ENCODE measurements around the gene TIMM44.

The TIMM44 gene

DNA sequence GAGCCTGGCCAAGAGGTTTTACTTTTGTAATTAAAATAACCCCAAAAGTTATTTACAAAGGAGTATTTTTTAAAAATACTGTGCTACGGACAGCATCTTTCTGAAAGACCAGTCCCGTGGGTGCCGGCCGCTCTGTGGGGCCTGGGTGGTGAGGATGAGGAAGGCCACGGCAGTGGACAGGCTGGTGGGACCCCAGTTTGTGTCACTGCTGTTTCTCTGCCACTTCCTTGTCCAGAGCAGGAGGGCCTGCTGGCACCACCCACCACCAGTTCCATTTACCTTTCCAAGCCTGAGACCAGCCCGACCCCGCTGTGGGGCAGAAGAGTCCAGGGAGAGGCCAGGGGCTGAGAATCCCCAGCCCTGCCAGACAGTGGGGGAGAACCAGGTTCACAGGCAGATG lies 38.2 kb upstream of the TIMM44 start:
- no peak for DNase-seq (ENCODE audit: low spot score in 2 of 2)
- Mint-ChIP-seq H3K27ac (ENCODE audit: low read depth) (no peak overlapping the region), H3K4me3 (no peak overlapping the region), H3K27me3 (no peaks in the 10 kb centered on the region), H3K4me1 (peaks cover 9% of the 10 kb centered on the region), H3K9me3 (no peaks in the 10 kb centered on the region), H3K36me3 (ENCODE audit: insufficient read depth) (peaks cover 13% of the 10 kb centered on the region)
- no peak for ATAC-seq (replicated peaks; ENCODE audit: extremely low read depth, poor library complexity, severe bottlenecking)

GRCh38 chr19:7981199-7981598 lies 37.7 kb upstream of the TIMM44 start:
- Mint-ChIP-seq H3K9me3 (no peaks in the 10 kb centered on the region), H3K4me1 (peaks cover 9% of the 10 kb centered on the region), H3K27me3 (no peaks in the 10 kb centered on the region), H3K27ac (ENCODE audit: low read depth) (no peak overlapping the region), H3K36me3 (ENCODE audit: insufficient read depth) (peaks cover 11% of the 10 kb centered on the region), H3K4me3 (no peak overlapping the region)
- no peak for ATAC-seq (replicated peaks; ENCODE audit: extremely low read depth, poor library complexity, severe bottlenecking)
- DNase-seq (ENCODE audit: low spot score in 2 of 2) = no peak

- Mint-ChIP-seq H3K27ac (ENCODE audit: low read depth) (no peak overlapping the region), H3K9me3 (no peaks in the 10 kb centered on the region), H3K4me1 (peaks cover 9% of the 10 kb centered on the region), H3K36me3 (ENCODE audit: insufficient read depth) (peaks cover 14% of the 10 kb centered on the region), H3K4me3 (no peak overlapping the region), H3K27me3 (no peaks in the 10 kb centered on the region)
- ATAC-seq (replicated peaks; ENCODE audit: extremely low read depth, poor library complexity, severe bottlenecking) = no peak
- no peak for DNase-seq (ENCODE audit: low spot score in 2 of 2)
These were observed 37.2 kb upstream of the TIMM44 start for GRCh38 chr19:7980635-7981121.

- DNase-seq (ENCODE audit: low spot score in 2 of 2) (no peak), ATAC-seq (replicated peaks; ENCODE audit: extremely low read depth, poor library complexity, severe bottlenecking) (no peak)
- Mint-ChIP-seq H3K27me3 (no peaks in the 10 kb centered on the region), H3K9me3 (no peaks in the 10 kb centered on the region), H3K36me3 (ENCODE audit: insufficient read depth) (peaks cover 14% of the 10 kb centered on the region), H3K27ac (ENCODE audit: low read depth) (no peak overlapping the region), H3K4me1 (peaks cover 9% of the 10 kb centered on the region), H3K4me3 (no peak overlapping the region)
These were observed 36.7 kb upstream of the TIMM44 start for GRCh38 chr19:7980168-7980567.

DNA sequence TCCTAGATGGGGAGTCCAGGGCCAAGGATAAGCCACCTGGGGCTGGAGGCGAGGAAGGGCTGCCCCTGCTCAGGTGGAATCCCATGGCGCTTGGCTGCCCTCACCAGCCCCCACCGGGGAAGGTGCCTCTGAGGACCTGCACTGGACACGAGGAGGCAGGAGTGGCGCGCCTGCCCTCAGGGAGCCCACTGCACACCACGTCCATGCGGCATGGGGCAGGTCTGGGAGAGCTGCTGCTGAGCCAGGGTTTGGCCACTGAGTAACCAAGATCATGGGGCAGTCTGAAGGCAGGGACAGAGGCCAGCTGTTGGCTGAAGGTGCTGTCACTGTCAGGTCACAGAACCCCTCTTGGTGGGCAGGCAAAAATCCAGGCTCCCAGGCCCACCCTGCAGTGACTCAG lies 36.1 kb upstream of the TIMM44 start:
- no peak overlapping the region for H3K4me3 Mint-ChIP-seq
- H3K27ac Mint-ChIP-seq (ENCODE audit: low read depth) = no peak overlapping the region
- ATAC-seq (replicated peaks; ENCODE audit: extremely low read depth, poor library complexity, severe bottlenecking) = no peak
- no peak for DNase-seq (ENCODE audit: low spot score in 2 of 2)
- no peaks in the 10 kb centered on the region for H3K9me3 Mint-ChIP-seq
- H3K27me3 Mint-ChIP-seq = no peaks in the 10 kb centered on the region
- peaks cover 9% of the 10 kb centered on the region for H3K4me1 Mint-ChIP-seq
- H3K36me3 Mint-ChIP-seq (ENCODE audit: insufficient read depth) = peaks cover 14% of the 10 kb centered on the region

GRCh38 chr19:7979011-7979410 lies 35.5 kb upstream of the TIMM44 start:
- Mint-ChIP-seq H3K9me3 (no peaks in the 10 kb centered on the region), H3K36me3 (ENCODE audit: insufficient read depth) (peaks cover 18% of the 10 kb centered on the region), H3K27me3 (no peaks in the 10 kb centered on the region), H3K4me1 (peaks cover 5% of the 10 kb centered on the region), H3K27ac (ENCODE audit: low read depth) (no peak overlapping the region), H3K4me3 (no peak overlapping the region)
- DNase-seq (ENCODE audit: low spot score in 2 of 2) = no peak
- no peak for ATAC-seq (replicated peaks; ENCODE audit: extremely low read depth, poor library complexity, severe bottlenecking)

DNA sequence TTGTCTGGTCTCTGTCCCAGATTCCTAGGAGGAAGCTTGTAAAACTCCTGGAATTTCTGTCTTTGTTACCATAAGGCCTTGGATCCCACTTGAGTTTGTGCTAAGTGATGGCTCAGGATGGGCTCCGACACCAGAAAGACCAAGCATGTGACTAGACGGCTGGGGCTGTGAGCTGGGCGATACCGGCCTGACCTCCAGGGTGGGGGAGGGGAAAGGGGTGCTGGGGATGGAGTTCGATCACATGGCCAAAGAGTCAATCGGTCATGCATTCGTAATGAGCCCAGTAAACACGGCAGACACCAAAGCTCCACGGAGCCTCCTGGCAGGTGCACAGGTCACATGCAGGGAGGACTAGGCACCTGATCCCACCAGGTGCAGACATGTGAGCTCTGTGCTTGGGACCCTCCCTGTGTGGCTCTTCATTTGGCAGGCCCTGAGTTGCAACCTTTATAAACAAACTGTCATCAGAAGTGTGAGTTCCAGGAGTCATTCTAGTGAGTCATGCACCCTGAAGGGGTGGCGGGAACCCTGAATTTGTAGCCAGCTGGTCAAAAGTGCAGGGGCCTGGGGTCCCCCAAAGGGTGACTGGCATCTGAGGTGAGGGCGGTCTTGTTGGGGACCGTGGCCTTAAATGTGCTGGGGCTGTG lies 34.8 kb upstream of the TIMM44 start:
- H3K27me3 Mint-ChIP-seq = no peaks in the 10 kb centered on the region
- no peak overlapping the region for H3K4me3 Mint-ChIP-seq
- peaks cover 23% of the 10 kb centered on the region for H3K36me3 Mint-ChIP-seq (ENCODE audit: insufficient read depth)
- DNase-seq (ENCODE audit: low spot score in 2 of 2) (no peak), ATAC-seq (replicated peaks; ENCODE audit: extremely low read depth, poor library complexity, severe bottlenecking) (no peak)
- H3K4me1 Mint-ChIP-seq = no peaks in the 10 kb centered on the region
- H3K9me3 Mint-ChIP-seq = no peaks in the 10 kb centered on the region
- no peak overlapping the region for H3K27ac Mint-ChIP-seq (ENCODE audit: low read depth)

DNA sequence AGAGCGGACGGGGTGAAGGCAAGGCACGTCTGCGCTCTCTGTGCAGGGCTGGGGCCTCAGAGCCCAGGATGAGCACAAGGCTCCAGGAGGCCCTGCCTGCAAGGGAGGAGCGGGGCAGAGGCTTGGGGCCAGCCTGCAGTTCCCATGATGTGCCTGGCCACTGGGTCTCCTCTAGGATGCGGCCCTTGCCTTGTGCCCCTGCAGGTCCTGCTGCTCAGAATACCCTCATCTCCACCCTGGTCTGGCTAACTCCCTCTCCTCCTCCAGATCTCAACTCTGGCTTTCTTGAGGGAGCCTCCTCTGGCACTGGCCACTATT lies 34.2 kb upstream of the TIMM44 start:
- Mint-ChIP-seq H3K4me3 (no peak overlapping the region), H3K27ac (ENCODE audit: low read depth) (no peak overlapping the region), H3K36me3 (ENCODE audit: insufficient read depth) (peaks cover 23% of the 10 kb centered on the region), H3K9me3 (no peaks in the 10 kb centered on the region), H3K27me3 (no peaks in the 10 kb centered on the region), H3K4me1 (no peaks in the 10 kb centered on the region)
- no peak for ATAC-seq (replicated peaks; ENCODE audit: extremely low read depth, poor library complexity, severe bottlenecking)
- DNase-seq (ENCODE audit: low spot score in 2 of 2) = no peak

DNA sequence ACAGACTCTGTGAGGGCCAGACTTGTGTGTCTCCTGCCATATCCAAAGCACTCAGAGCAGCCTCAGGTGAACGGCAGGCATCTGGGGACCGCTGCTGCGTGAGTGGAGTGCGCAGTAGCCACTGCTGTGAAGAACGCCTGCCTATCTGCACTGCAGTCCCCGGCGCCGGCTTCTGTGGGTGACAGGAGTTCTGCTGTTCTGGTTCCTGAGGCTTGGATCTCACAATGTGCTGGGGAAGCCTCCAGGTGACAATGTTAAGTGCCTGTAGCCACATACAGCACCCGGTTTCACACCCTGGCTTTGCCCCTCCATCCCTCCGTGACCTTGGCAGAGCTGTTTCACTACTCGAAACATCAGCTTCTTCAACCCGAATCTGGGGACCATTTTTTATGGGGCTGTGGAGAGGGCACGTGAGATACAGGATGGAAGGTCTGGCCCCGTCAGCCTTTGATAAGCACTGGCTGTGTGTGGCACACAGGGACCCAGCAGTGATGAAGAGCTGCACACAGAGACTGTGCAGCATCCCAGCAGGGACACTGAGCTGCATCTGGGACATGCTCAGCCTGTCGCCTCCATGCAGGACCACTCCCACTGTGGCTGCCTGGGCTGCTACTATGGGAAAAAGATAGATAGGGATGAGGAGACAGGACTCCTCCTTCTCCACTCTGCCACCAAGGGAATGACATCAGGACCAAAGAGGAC lies 33.7 kb upstream of the TIMM44 start:
- ATAC-seq (replicated peaks; ENCODE audit: extremely low read depth, poor library complexity, severe bottlenecking) (no peak), DNase-seq (ENCODE audit: low spot score in 2 of 2) (no peak)
- Mint-ChIP-seq H3K27ac (ENCODE audit: low read depth) (no peak overlapping the region), H3K4me3 (no peak overlapping the region), H3K36me3 (ENCODE audit: insufficient read depth) (peaks cover 23% of the 10 kb centered on the region), H3K4me1 (no peaks in the 10 kb centered on the region), H3K9me3 (no peaks in the 10 kb centered on the region), H3K27me3 (no peaks in the 10 kb centered on the region)

DNA sequence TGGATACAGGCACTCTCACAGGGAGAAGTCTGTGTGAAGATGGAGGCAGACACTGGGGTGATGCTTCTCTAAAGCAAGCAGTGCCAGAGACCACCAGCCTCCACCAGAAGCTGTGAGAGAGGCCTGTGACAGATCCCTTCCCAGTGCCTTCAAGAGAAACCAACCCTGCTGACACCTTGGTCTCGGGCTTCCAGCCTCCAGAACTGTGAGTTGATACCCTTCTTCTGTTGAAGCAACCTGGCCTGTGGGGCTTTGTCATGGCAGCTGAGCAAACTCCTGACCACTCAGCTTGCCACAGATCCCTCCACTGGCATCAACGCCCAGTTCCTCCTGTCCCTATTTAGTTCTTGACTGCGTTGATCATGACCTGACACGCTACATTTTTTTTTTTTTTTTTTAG lies 33.0 kb upstream of the TIMM44 start:
- Mint-ChIP-seq H3K27ac (ENCODE audit: low read depth) (no peak overlapping the region), H3K9me3 (no peaks in the 10 kb centered on the region), H3K36me3 (ENCODE audit: insufficient read depth) (peaks cover 24% of the 10 kb centered on the region), H3K4me1 (no peaks in the 10 kb centered on the region), H3K4me3 (no peak overlapping the region), H3K27me3 (no peaks in the 10 kb centered on the region)
- DNase-seq (ENCODE audit: low spot score in 2 of 2) (no peak), ATAC-seq (replicated peaks; ENCODE audit: extremely low read depth, poor library complexity, severe bottlenecking) (no peak)

GRCh38 chr19:7975037-7975436 lies 31.6 kb upstream of the TIMM44 start:
- H3K9me3 Mint-ChIP-seq = no peaks in the 10 kb centered on the region
- peaks cover 27% of the 10 kb centered on the region for H3K36me3 Mint-ChIP-seq (ENCODE audit: insufficient read depth)
- H3K27ac Mint-ChIP-seq (ENCODE audit: low read depth) = no peak overlapping the region
- H3K27me3 Mint-ChIP-seq = no peaks in the 10 kb centered on the region
- no peaks in the 10 kb centered on the region for H3K4me1 Mint-ChIP-seq
- no peak overlapping the region for H3K4me3 Mint-ChIP-seq
- ATAC-seq (replicated peaks; ENCODE audit: extremely low read depth, poor library complexity, severe bottlenecking) (no peak), DNase-seq (ENCODE audit: low spot score in 2 of 2) (no peak)

DNA sequence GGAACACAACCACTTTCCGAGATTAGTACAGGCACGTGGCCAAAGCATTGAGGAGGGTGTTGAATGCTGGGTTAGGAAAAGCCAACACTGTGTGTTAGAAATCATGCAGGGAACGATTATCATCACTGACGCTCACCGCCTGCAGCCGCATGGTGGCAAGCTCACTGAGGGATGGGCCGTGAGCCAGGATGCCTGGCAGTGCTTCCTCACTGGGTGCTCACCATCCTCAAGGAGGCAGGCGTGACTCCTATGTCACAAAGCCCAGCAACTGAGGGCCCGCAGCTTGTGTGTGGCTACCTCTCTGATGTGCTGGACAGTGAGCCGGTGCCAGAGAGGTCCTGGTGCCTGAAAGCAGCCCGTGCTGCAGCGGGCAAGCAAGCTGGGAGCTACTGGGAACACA lies 30.4 kb upstream of the TIMM44 start:
- no peak overlapping the region for H3K27ac Mint-ChIP-seq (ENCODE audit: low read depth)

More for the DNA sequence above, 30.4 kb upstream of the TIMM44 start:
- ATAC-seq (replicated peaks; ENCODE audit: extremely low read depth, poor library complexity, severe bottlenecking) = no peak
- DNase-seq (ENCODE audit: low spot score in 2 of 2) = no peak
- H3K4me1 Mint-ChIP-seq = no peaks in the 10 kb centered on the region
- peaks cover 26% of the 10 kb centered on the region for H3K36me3 Mint-ChIP-seq (ENCODE audit: insufficient read depth)
- no peaks in the 10 kb centered on the region for H3K9me3 Mint-ChIP-seq
- no peak overlapping the region for H3K4me3 Mint-ChIP-seq
- no peaks in the 10 kb centered on the region for H3K27me3 Mint-ChIP-seq
